GM12878 (cell line): ENCODE measurements around the gene SHQ1. TPM values are rescaled to one million over a fixed set of nuclear protein-coding genes. Genes with fewer than 3 reads are reported as not detected.

Source experiments
- ATAC-seq: fragments of 200-7000 bp; cut with Tn5 transposase; 3 replicates; pipeline ENCODE4 v1.9.1; 2020; ENCODE audit warnings: mild to moderate bottlenecking, moderate library complexity
- BruUV-seq: library from RNA; stranded (reverse); fragments of 400-500 nt; replicated peaks from 2 replicates; lab custom pipeline; 2021; lab: Mats Ljungman, UMichigan
- CTCF ChIA-PET: fragments of 300-600 bp; sonication (Branson Sonifier 250); formaldehyde crosslinking; extraction: SDS; loops from one replicate; lab custom pipeline; 2021; ENCODE audit warnings: inconsistent platforms; lab: Yijun Ruan, JAX
- POLR2A ChIA-PET: fragments of 350-600 bp; formaldehyde crosslinking; extraction: SDS; loops from one replicate; lab custom pipeline; 2021; ENCODE audit warnings: inconsistent platforms; lab: Charles Lee
- RAD21 ChIA-PET: fragments of 300-600 bp; sonication (Branson Sonifier 250); formaldehyde crosslinking; loops from one replicate; lab custom pipeline; 2023; ENCODE audit warnings: antibody characterized with exemption; ENCODE audit not compliant: unreplicated experiment; lab: Charles Lee
- SMC1A ChIA-PET: fragments of 300-600 bp; sonication (Branson Sonifier 250); formaldehyde crosslinking; loops from one replicate; lab custom pipeline; 2023; ENCODE audit not compliant: unreplicated experiment, uncharacterized antibody; lab: Charles Lee
- DNase-seq: peaks from one replicate; pipeline ENCODE4 v3.0.0-alpha.2; 2011; ENCODE audit warnings: low read depth, low spot score
- FAIRE-seq: peaks from 3 replicates; lab custom pipeline; 2011; peaks lifted over from hg19 to GRCh38; lab: Jason Lieb, UNC
- H2AFZ ChIP-seq: 2 replicates; pipeline ENCODE4 v1.6.0; 2011; ENCODE audit warnings: low read depth, low read length, control low read depth; ENCODE audit not compliant: control insufficient read depth
- H3K27ac ChIP-seq: 2 replicates; pipeline ENCODE4 v1.5.1; 2011; ENCODE audit warnings: control low read depth; ENCODE audit not compliant: control insufficient read depth, insufficient read depth
- H3K27me3 ChIP-seq, 2 experiments: replicated peaks in 1 of 2; 2 replicates each; pipeline versions ENCODE4 v1.6.0 to v1.6.1; 2011; ENCODE audit warnings: low read length in 1 of 2; ENCODE audit not compliant: control insufficient read depth in 2 of 2, insufficient read depth in 2 of 2
- H3K36me3 ChIP-seq, 2 experiments: 2 replicates each; pipeline ENCODE4 v1.5.1; 2011; ENCODE audit warnings: low read length in 1 of 2; ENCODE audit not compliant: control insufficient read depth in 2 of 2, insufficient read depth in 2 of 2
- H3K4me1 ChIP-seq: 2 replicates; pipeline ENCODE4 v1.6.1; 2011; ENCODE audit warnings: mild to moderate bottlenecking, low read length, moderate library complexity, mixed read lengths; ENCODE audit not compliant: control insufficient read depth, insufficient read depth
- H3K4me2 ChIP-seq: 2 replicates; pipeline ENCODE4 v1.6.0; 2011; ENCODE audit warnings: control low read depth; ENCODE audit not compliant: control insufficient read depth, insufficient read depth
- H3K4me3 ChIP-seq: fragments of 200-600 bp; sonication (generic); 2 replicates; pipeline ENCODE4 v1.5.1; 2016
- H3K79me2 ChIP-seq: 2 replicates; pipeline ENCODE4 v1.6.0; 2011; ENCODE audit warnings: low read length; ENCODE audit not compliant: control insufficient read depth, insufficient read depth
- H3K9ac ChIP-seq: 2 replicates; pipeline ENCODE4 v1.8.0; 2011; ENCODE audit warnings: low read length, control low read depth, mixed read lengths; ENCODE audit not compliant: control insufficient read depth, insufficient read depth
- H3K9me3 ChIP-seq: replicated peaks from 3 replicates; pipeline ENCODE4 v1.5.1; 2011; ENCODE audit warnings: mild to moderate bottlenecking, low read length; ENCODE audit not compliant: control insufficient read depth, insufficient read depth
- H4K20me1 ChIP-seq: 2 replicates; pipeline ENCODE4 v1.6.0; 2011; ENCODE audit not compliant: control insufficient read depth, insufficient read depth
- BHLHE40 ChIP-seq, 2 experiments: fragments of 450-650 bp in 1 of 2; IDR thresholded peaks; 2 replicates each; pipeline ENCODE4 v1.6.1; 2011 to 2017; ENCODE audit warnings: low read depth in 2 of 2, borderline replicate concordance in 1 of 2, improper control_type of control experiment in 1 of 2, low read length in 1 of 2, mild to moderate bottlenecking in 1 of 2
- CBX5 ChIP-seq: sonication (generic); IDR thresholded peaks from 2 replicates; pipeline ENCODE4 v1.6.1; 2016; ENCODE audit warnings: low read depth, moderate library complexity, mild to moderate bottlenecking, inconsistent platforms
- EZH2 ChIP-seq: IDR thresholded peaks from 2 replicates; pipeline ENCODE4 v1.6.1; 2012; ENCODE audit warnings: low read depth, mild to moderate bottlenecking, control low read depth, inconsistent platforms, low read length, borderline replicate concordance; ENCODE audit not compliant: control insufficient read depth
- HDAC2 ChIP-seq: fragments of 200-600 bp; sonication (generic); IDR thresholded peaks from 2 replicates; pipeline ENCODE4 v1.6.1; 2017
- MXI1 ChIP-seq: fragments of 150-350 bp; IDR thresholded peaks from 2 replicates; pipeline ENCODE4 v1.6.1; 2011; ENCODE audit warnings: low read depth, mild to moderate bottlenecking, inconsistent platforms, low read length, improper control_type of control experiment
- RBBP5 ChIP-seq: fragments of 200-600 bp; sonication (generic); conservative IDR thresholded peaks from 2 replicates; pipeline ENCODE4 v1.6.1; 2016
- RUNX3 ChIP-seq: IDR thresholded peaks from 2 replicates; pipeline ENCODE4 v1.6.1; 2012; ENCODE audit warnings: low read length, inconsistent platforms
- YY1 ChIP-seq: IDR thresholded peaks from 2 replicates; pipeline ENCODE4 v1.6.1; 2011; ENCODE audit warnings: low read depth, mild to moderate bottlenecking, low read length
- ZNF24 ChIP-seq: fragments of 450-650 bp; IDR thresholded peaks from 2 replicates; pipeline ENCODE4 v1.6.1; 2017; ENCODE audit warnings: antibody characterized with exemption, mild to moderate bottlenecking
- ZNF274 ChIP-seq: IDR thresholded peaks from one replicate; pipeline ENCODE4 v1.8.0; 2011; ENCODE audit not compliant: insufficient read length, insufficient read depth
- ZZZ3 ChIP-seq: IDR thresholded peaks from 2 replicates; pipeline ENCODE4 v1.6.1; 2011; ENCODE audit warnings: low read depth; ENCODE audit not compliant: control insufficient read depth, insufficient read length
- WGBS: methylation state at CpG from one replicate; pipeline ENCODE4 v1.1.6; 2016; ENCODE audit warnings: low lambda C conversion rate; ENCODE audit not compliant: insufficient replicate concordance, insufficient coverage; ENCODE audit errors: missing lambda C conversion rate; 5-methylcytosine and 5-hydroxymethylcytosine counted together
- in situ Hi-C: fragments of 300-500 bp; cut with MboI; formaldehyde crosslinking; loops from 9 replicates; pipeline ENCODE4 v1.14.3; 2018; ENCODE audit warnings: mixed read lengths
- intact Hi-C: fragments of 100-400 bp; cut with micrococcal nuclease; formaldehyde crosslinking; loops from one replicate; pipeline ENCODE4 v1.14.2; 2022; ENCODE audit not compliant: unreplicated experiment
- polyA plus RNA-seq, 11 experiments: library from polyadenylated mRNA; depleted of rRNA in 4 of 11; unstranded in 6 of 11; stranded (reverse) in 5 of 11; fragments of >200 nt; fragmentation: Nextera tagmentation in 4 of 11; fragmentation: Illumina TruSeq in 1 of 11; extraction: Ambion mirVana in 4 of 11; extraction: Trizol in 1 of 11; gene quantifications; 1 replicate in 1 of 11; 2 replicates in 10 of 11; pipeline versions ENCODE4 v1.2.1 to v1.2.3, GENCODE V29; 2011 to 2016; ENCODE audit warnings: inconsistent platforms in 2 of 11, missing spikeins in 2 of 11, low read depth in 1 of 11
- total RNA-seq, 4 experiments: library from RNA; depleted of rRNA in 3 of 4; stranded (reverse); fragments of >200 nt in 3 of 4; fragmentation: Illumina TruSeq in 1 of 4; extraction: Trizol in 1 of 4; gene quantifications; 2 replicates each; pipeline versions ENCODE4 v1.2.1 to v1.2.3, GENCODE V29; 2013 to 2021
- TF ChIP-seq, protein P1 (sequence below): fragments of 150-350 bp; IDR thresholded peaks from 2 replicates; pipeline ENCODE4 v1.6.1; 2016; ENCODE audit warnings: low read depth, low read length
- TF ChIP-seq, protein P2 (sequence below): IDR thresholded peaks from 2 replicates; pipeline ENCODE4 v1.6.1; 2012; ENCODE audit warnings: low read depth, low read length, improper control_type of control experiment
- TF ChIP-seq, protein P3 (sequence below): IDR thresholded peaks from 2 replicates; pipeline ENCODE4 v1.6.1; 2011; ENCODE audit warnings: borderline replicate concordance, low read depth, mild to moderate bottlenecking, moderate library complexity, low read length; ENCODE audit not compliant: insufficient read depth, poor library complexity, severe bottlenecking
- TF ChIP-seq, protein P4 (sequence below): IDR thresholded peaks from 2 replicates; pipeline ENCODE4 v1.6.1; 2011; ENCODE audit warnings: low read depth, low read length, improper control_type of control experiment, borderline replicate concordance

The SHQ1 gene
- total and polyA plus RNA-seq, 10 of the 15 experiments (the other 5 are each of a cell fraction or from before 2014, with no cell fraction given): 12.6 to 51.7 (median 24.5) TPM

DNA sequence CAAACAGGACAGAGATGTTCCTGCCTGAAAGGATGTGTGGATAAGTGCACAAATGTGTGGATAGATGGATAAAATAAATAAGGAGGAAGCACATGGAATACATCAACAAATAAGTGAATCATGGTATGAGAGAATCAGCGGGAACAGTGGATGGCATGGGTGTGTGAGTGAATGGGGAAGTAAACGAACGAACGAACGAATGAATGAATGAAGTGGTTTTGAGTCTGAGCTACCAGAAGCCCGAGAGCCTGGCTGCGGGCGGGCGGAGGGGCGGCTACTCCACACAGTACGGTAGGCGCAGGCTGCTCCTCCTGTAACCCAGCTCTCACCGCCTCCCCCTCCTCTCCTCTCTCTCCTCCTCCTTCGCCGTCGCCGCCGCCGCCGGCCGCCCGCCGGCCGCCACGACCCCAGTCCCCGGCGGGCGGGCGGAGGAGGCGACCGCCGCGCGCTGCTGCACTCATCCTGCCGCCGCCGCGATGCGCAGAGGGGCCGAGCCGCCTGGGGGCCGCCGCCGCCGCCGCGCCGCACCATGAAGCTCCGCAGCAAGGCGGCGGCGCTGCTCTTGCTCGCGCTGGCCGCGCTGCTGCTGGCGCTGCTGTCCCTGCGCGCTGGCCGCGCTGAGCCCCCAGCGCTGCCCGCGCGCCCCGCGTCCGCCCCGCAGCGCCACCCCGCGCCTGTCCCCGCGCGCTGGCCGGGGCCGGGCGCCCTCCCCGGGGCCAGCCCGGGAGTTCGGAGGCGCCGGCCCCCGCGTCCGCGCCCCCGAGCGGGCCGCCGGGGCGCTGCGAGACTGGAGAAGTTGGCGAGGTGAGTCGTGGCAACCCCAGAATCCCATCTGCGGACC, 39.7 kb upstream of the SHQ1 start, which contains the start of gene GXYLT2 (continued):
- TF ChIP-seq ZNF274 (no peak), RUNX3 (peak; percentile 29; the same call in 1 of the 2 replicates), YY1 (peak; percentile 51; the same call in 1 of the 2 replicates), ZNF24 (peak; percentile 83), CBX5 (0 out of 2 replicates have a peak, but pooled peaks have one; percentile 23), HDAC2 (no peak)

DNA sequence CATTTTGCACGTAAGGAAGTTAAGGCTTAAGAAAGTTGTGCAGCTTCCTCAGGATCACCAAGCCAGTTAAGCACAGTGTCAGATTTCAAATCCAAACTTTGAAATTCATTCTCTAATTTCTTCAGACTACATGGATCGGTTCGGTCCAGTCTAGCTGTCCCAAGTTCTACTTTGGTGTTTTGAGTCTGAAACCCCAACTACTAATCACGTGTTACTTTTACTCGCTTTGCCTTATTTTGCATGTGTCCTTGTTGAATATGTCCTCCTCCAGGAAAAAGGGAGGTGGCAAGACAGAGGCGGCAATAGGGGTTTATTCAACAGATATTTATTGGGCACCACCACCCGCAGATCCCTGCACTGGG, 39.1 kb upstream of the SHQ1 start:
- H3K36me3 ChIP-seq: no peaks in the 10 kb centered on the region
- H3K9ac ChIP-seq: no peak overlapping the region
- FAIRE-seq (no peak), DNase-seq (no peak), ATAC-seq (no peak)
- H3K4me1 ChIP-seq: 0 out of 2 replicates have a peak, but pooled peaks cover 5% of the 10 kb centered on the region
- peak overlapping the region; percentile 80 for H3K4me2 ChIP-seq
- ChIA-PET CTCF (no interaction called here), SMC1A (no interaction called here), POLR2A (no interaction called here), RAD21 (interaction anchor here (0.7 kb wide), 1 partner anchor 37 kb away, joined by 4 read pairs; no protein-coding TSS in a partner anchor)
- H4K20me1 ChIP-seq: no peaks in the 10 kb centered on the region
- H2AFZ ChIP-seq: no peak overlapping the region
- intact Hi-C loops (no loop called here), in situ Hi-C loops (no loop called here)
- WGBS: 7% methylated on average over 7 of the region's 7 CpGs
- H3K9me3 ChIP-seq: no peaks in the 10 kb centered on the region; the same call in 2 of the 3 replicates
- H3K27me3 ChIP-seq: peaks cover 3 to 4% of the 10 kb centered on the region in 2 experiments; a peak in 3 of 4 replicates
- no peaks in the 10 kb centered on the region for H3K79me2 ChIP-seq
- H3K27ac ChIP-seq: no peak overlapping the region
- H3K4me3 ChIP-seq: peak overlapping the region; percentile 16
- no TSS peak for BruUV-seq
- TF ChIP-seq MXI1 (no peak), EZH2 (no peak), ZZZ3 (no peak), RBBP5 (no peak), BHLHE40 (IDR thresholded peaks at IDR 0.05; ENCODE audit: borderline replicate concordance in 1 of 2, low read depth in 2 of 2, low read length in 1 of 2) (no peak)
- TF ChIP-seq, protein P1, sequence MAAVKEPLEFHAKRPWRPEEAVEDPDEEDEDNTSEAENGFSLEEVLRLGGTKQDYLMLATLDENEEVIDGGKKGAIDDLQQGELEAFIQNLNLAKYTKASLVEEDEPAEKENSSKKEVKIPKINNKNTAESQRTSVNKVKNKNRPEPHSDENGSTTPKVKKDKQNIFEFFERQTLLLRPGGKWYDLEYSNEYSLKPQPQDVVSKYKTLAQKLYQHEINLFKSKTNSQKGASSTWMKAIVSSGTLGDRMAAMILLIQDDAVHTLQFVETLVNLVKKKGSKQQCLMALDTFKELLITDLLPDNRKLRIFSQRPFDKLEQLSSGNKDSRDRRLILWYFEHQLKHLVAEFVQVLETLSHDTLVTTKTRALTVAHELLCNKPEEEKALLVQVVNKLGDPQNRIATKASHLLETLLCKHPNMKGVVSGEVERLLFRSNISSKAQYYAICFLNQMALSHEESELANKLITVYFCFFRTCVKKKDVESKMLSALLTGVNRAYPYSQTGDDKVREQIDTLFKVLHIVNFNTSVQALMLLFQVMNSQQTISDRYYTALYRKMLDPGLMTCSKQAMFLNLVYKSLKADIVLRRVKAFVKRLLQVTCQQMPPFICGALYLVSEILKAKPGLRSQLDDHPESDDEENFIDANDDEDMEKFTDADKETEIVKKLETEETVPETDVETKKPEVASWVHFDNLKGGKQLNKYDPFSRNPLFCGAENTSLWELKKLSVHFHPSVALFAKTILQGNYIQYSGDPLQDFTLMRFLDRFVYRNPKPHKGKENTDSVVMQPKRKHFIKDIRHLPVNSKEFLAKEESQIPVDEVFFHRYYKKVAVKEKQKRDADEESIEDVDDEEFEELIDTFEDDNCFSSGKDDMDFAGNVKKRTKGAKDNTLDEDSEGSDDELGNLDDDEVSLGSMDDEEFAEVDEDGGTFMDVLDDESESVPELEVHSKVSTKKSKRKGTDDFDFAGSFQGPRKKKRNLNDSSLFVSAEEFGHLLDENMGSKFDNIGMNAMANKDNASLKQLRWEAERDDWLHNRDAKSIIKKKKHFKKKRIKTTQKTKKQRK: no peak
- TF ChIP-seq, protein P2, sequence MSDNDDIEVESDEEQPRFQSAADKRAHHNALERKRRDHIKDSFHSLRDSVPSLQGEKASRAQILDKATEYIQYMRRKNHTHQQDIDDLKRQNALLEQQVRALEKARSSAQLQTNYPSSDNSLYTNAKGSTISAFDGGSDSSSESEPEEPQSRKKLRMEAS: no peak
- TF ChIP-seq, protein P3, sequence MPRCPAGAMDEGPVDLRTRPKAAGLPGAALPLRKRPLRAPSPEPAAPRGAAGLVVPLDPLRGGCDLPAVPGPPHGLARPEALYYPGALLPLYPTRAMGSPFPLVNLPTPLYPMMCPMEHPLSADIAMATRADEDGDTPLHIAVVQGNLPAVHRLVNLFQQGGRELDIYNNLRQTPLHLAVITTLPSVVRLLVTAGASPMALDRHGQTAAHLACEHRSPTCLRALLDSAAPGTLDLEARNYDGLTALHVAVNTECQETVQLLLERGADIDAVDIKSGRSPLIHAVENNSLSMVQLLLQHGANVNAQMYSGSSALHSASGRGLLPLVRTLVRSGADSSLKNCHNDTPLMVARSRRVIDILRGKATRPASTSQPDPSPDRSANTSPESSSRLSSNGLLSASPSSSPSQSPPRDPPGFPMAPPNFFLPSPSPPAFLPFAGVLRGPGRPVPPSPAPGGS: no peak
- TF ChIP-seq, protein P4, sequence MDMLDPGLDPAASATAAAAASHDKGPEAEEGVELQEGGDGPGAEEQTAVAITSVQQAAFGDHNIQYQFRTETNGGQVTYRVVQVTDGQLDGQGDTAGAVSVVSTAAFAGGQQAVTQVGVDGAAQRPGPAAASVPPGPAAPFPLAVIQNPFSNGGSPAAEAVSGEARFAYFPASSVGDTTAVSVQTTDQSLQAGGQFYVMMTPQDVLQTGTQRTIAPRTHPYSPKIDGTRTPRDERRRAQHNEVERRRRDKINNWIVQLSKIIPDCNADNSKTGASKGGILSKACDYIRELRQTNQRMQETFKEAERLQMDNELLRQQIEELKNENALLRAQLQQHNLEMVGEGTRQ: no peak
